HepG2 (cell line): ENCODE measurements around the gene TSHZ2. TPM values are rescaled to one million over a fixed set of nuclear protein-coding genes. Genes with fewer than 3 reads are reported as not detected.

Experiments
- ATF5 ChIP-seq: sonication (generic); formaldehyde crosslinking; IDR thresholded peaks from 2 replicates; pipeline ENCODE4 v1.4.0; 2020; ENCODE audit warnings: mild to moderate bottlenecking, low read depth, missing genetic modification reagents
- E2F2 ChIP-seq: sonication (generic); formaldehyde crosslinking; IDR thresholded peaks from 2 replicates; pipeline ENCODE4 v1.4.0; 2020; ENCODE audit warnings: missing genetic modification reagents, borderline replicate concordance
- GATAD1 ChIP-seq: IDR thresholded peaks from 2 replicates; pipeline ENCODE4 v1.6.1; 2016; ENCODE audit warnings: missing genetic modification reagents, missing compliant biosample characterization
- HES4 ChIP-seq: sonication (generic); formaldehyde crosslinking; IDR thresholded peaks from 2 replicates; pipeline ENCODE4 v1.9.0; 2021; ENCODE audit warnings: mild to moderate bottlenecking, missing genetic modification reagents, borderline replicate concordance
- HMG20A ChIP-seq: IDR thresholded peaks from 2 replicates; pipeline ENCODE4 v1.6.1; 2016; ENCODE audit warnings: borderline replicate concordance
- KLF6 ChIP-seq: IDR thresholded peaks from 2 replicates; pipeline ENCODE4 v1.8.0; 2016; ENCODE audit warnings: missing biosample characterization, missing genetic modification reagents
- KMT2A ChIP-seq: sonication (generic); formaldehyde crosslinking; IDR thresholded peaks from 2 replicates; pipeline ENCODE4 v1.4.0; 2020; ENCODE audit warnings: missing genetic modification reagents
- NKX3-1 ChIP-seq: sonication (generic); formaldehyde crosslinking; IDR thresholded peaks from 2 replicates; pipeline ENCODE4 v1.5.0; 2020; ENCODE audit warnings: missing genetic modification reagents
- SMAD9 ChIP-seq: sonication (generic); formaldehyde crosslinking; IDR thresholded peaks from 2 replicates; pipeline ENCODE4 v1.5.1; 2020; ENCODE audit warnings: mild to moderate bottlenecking, missing genetic modification reagents
- SOX6 ChIP-seq, 2 experiments: fragments of 450-650 bp in 1 of 2; sonication (generic) in 1 of 2; formaldehyde crosslinking in 1 of 2; IDR thresholded peaks; 2 replicates each; pipeline versions ENCODE4 v1.4.0 to v1.6.1; 2017 to 2020; ENCODE audit warnings: antibody characterized with exemption in 1 of 2, mild to moderate bottlenecking in 1 of 2, missing genetic modification reagents in 1 of 2
- TRIM22 ChIP-seq: fragments of 450-650 bp; IDR thresholded peaks from 2 replicates; pipeline ENCODE4 v1.6.1; 2017
- YEATS2 ChIP-seq: sonication (generic); formaldehyde crosslinking; IDR thresholded peaks from 2 replicates; pipeline ENCODE4 v1.4.0; 2020; ENCODE audit warnings: missing genetic modification reagents, borderline replicate concordance
- ZKSCAN5 ChIP-seq: sonication (generic); formaldehyde crosslinking; IDR thresholded peaks from 2 replicates; pipeline ENCODE4 v1.5.1; 2020; ENCODE audit warnings: mild to moderate bottlenecking, missing genetic modification reagents
- ZNF407 ChIP-seq: sonication (generic); formaldehyde crosslinking; IDR thresholded peaks from one replicate; pipeline ENCODE4 v1.5.1; 2020; ENCODE audit warnings: mild to moderate bottlenecking, missing genetic modification reagents; ENCODE audit errors: not compliant biosample characterization
- ZNF558 ChIP-seq: sonication (generic); formaldehyde crosslinking; IDR thresholded peaks from 2 replicates; pipeline ENCODE4 v1.9.0; 2022; ENCODE audit warnings: mild to moderate bottlenecking, missing genetic modification reagents, borderline replicate concordance
- ZNF879 ChIP-seq: sonication (generic); formaldehyde crosslinking; IDR thresholded peaks from 2 replicates; pipeline ENCODE4 v1.8.1; 2023; ENCODE audit warnings: missing genetic modification reagents
- ZSCAN20 ChIP-seq: sonication (generic); formaldehyde crosslinking; IDR thresholded peaks from 2 replicates; pipeline ENCODE4 v1.4.0; 2020; ENCODE audit warnings: missing genetic modification reagents, mild to moderate bottlenecking, borderline replicate concordance
- polyA plus RNA-seq, 8 experiments: library from polyadenylated mRNA; depleted of rRNA in 3 of 8; stranded (reverse) in 7 of 8; unstranded in 1 of 8; fragments of >200 nt; fragmentation: Illumina TruSeq in 4 of 8; extraction: Trizol in 4 of 8; gene quantifications; 2 replicates each; pipeline versions ENCODE4 v1.2.1 to v1.2.3, GENCODE V29; 2011 to 2016; ENCODE audit warnings: low read depth in 4 of 8, missing spikeins in 1 of 8, mixed read lengths in 1 of 8; ENCODE audit not compliant: insufficient read depth in 1 of 8
- total RNA-seq, 5 experiments: library from RNA; depleted of rRNA; stranded (reverse); fragments of >200 nt; fragmentation: Illumina TruSeq; extraction: Trizol; gene quantifications; 2 replicates each; pipeline ENCODE4 v1.2.3, GENCODE V29; 2016; ENCODE audit warnings: low read depth in 1 of 5

Gene TSHZ2
- total and polyA plus RNA-seq, 2 of the 13 experiments (the other 11 are each of a cell fraction or from before 2014, with no cell fraction given) = 0.01 TPM; not detected in 1

- no peak for TF ChIP-seq HES4 (CRISPR knock-in tag)
- peak; percentile 99 for TF ChIP-seq HMG20A (CRISPR knock-in tag)
- TF ChIP-seq TRIM22 = no peak
- no peak for TF ChIP-seq ZKSCAN5 (CRISPR knock-in tag)
- TF ChIP-seq ATF5 (CRISPR knock-in tag) = no peak
- TF ChIP-seq SOX6 (IDR thresholded peaks at IDR 0.05) = no peak
- TF ChIP-seq SOX6 (CRISPR knock-in tag; IDR thresholded peaks at IDR 0.05) = peak; percentile 95
- TF ChIP-seq YEATS2 = peak; percentile 77; the same call in 1 of the 2 replicates
- TF ChIP-seq ZNF407 = no peak
- TF ChIP-seq SMAD9 = no peak
- no peak for TF ChIP-seq ZSCAN20 (CRISPR knock-in tag)
- TF ChIP-seq ZNF558 (CRISPR knock-in tag) = no peak
- peak; percentile 75 for TF ChIP-seq GATAD1
- no peak for TF ChIP-seq E2F2 (CRISPR knock-in tag)
- TF ChIP-seq NKX3-1 (CRISPR knock-in tag) = no peak
- TF ChIP-seq ZNF879 (CRISPR knock-in tag) = no peak
- no peak; the same call in 1 of the 2 replicates for TF ChIP-seq KLF6 (CRISPR knock-in tag)
- peak; percentile 75; the same call in 1 of the 2 replicates for TF ChIP-seq KMT2A (CRISPR knock-in tag)
These were observed 47.5 kb upstream of the TSHZ2 start (continued) for GRCh38 chr20:52924411-52925271.
